ENCODE measurements around the gene MVD.
"Not testable (repeated sequence)": the region's sequence is repeated elsewhere in the genome, so short reads cannot be mapped to it uniquely, and the experiment has no call there.

Gene MVD

DNA sequence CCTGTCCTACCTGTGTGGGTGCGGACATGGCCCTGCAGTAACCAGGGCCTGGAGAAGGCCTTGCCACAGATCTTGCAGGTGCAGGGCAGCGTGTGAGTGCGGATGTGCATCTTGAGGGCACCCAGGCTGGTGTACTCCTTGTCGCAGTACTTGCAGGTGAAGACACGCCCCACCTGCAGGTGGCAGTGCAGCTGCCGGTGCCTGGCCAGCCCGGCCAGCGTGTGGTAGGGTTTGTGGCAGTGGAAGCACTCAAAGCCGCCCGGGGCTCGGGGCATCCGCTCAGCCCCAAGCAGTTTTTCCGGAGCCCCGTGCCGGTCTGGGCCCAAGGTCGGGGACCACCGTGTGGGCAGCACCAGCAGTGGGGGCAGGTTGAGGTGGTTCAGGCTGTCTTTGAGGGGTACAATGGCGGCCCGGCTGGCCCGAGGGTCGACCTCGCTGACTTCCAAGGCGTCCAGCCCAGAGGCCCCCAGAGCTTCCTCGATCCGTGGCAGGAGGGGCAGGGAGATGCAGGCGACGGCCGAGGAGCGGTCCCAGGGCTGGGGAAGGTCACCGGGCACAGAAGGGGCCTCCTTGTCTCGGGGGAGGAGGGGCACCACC is 18.3 kb upstream of the MVD start:
- DNase-seq = peak; percentile 64

DNA sequence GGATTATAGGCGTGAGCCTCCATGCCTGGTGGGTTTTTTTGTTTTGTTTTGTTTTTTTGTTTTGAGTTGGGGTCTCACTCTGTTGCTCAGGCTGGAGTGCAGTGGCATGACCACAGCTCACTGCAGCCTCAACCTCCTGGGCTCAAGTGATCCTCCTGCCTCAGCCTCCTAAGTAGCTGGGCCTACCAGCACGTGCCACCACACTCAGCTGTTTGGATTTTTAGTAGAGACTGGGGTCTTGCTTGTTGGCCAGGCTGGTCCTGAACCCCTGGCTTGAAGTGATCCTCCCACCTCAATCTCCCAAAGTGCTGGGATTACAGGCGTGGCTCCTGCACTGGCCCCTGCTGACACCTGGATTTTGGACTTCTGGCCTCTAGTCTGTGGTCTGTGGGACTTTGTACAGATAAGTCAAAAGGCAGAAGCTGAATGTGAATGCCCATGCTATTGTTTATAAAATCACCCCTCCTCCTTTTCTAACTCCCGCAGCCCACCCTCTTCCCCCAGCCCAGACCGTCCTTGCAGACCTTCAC is 17.7 kb upstream of the MVD start:
- DNase-seq = no peak

DNA sequence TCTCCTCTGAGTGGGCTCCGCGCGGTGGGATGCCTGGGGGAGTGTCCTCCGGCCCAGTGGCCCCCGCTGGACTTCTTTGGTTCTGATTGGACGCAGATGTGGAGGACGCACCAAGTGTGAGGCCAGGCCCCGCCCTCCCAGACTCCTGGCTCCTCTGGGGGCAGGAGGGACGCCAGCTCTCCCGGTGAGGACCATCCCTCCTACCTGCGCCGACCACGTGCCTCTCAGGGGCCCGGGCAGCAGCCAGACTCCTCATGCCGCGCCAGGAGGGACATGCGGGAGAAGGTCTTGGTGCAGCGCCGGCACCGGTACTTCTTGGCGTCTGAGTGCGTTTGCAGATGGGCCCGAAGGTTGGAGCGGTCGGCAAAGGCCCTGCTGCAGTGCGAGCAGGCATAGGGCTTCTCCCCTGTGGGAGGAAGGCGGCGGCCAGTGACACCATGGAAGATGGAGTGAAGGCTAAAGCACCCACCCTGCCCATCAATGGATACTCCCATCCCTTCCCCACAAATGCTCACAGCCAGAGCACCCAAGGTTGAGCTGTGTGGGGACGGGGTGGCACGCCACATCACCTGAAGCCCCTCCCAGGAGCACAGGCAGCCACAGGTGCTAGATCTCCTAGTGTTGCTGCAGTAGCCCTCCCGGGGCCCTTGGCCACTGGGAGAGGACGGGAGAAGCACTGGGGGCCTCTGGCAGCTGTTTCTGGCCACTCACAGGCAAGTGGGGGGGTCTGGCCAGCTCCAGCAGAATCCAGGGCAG is 15.5 kb upstream of the MVD start:
- DNase-seq = no peak

DNA sequence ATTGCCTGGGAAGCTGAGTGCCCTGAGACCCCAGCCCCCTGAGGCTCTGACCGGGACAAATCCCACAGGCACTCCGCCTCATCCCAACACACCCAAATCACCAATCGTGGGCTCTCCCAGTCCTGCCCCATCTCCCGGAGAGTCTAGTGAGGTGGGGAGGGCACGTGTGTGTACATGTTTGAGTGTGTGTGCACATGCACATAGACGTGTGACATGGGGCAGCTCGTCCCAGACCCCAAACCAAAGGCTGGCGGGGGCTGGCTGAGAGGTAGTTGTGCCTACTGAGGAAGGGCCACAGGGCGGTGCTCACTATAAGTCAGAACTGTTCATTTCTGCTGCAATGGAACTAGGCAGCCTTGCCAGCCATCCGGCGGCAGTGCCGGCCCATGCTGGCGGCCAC is 14.8 kb upstream of the MVD start:
- DNase-seq = no peak

DNA sequence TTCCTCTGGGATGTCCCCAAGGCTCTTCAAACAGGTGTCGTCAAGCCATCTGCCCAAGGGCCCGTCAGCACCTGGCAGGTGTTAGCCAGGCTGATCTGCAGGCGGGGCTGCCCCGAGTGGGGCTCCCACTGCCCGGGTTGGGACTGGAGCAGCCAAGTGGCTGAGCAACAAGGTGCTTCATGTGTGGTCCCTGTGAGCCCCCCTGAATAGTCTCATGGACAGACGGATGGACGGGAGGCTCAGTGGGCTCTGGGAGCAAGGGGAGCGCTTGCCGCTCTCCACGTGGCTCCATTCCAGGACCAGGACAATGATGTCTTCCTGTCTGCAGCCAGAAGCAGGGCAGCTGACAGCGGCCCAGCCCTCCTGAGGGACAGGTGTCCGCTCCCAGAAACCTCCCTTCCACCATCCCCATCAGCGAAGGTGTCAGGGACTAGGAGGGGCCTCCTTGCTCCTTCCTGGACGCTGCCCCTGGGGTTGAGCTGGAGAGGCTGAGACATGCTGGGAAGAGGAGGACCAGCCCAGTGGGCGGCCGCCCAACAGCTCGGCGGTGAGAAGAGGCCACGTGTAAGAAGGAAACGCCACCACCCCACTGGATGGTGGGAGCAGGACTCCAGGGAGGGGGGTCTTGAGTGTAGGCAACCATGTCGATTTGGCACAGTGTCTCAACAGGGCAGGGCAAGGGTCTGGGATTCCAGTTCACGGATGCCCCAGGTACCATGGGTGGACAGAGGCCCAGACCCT is 13.8 kb upstream of the MVD start:
- DNase-seq = no peak

DNA sequence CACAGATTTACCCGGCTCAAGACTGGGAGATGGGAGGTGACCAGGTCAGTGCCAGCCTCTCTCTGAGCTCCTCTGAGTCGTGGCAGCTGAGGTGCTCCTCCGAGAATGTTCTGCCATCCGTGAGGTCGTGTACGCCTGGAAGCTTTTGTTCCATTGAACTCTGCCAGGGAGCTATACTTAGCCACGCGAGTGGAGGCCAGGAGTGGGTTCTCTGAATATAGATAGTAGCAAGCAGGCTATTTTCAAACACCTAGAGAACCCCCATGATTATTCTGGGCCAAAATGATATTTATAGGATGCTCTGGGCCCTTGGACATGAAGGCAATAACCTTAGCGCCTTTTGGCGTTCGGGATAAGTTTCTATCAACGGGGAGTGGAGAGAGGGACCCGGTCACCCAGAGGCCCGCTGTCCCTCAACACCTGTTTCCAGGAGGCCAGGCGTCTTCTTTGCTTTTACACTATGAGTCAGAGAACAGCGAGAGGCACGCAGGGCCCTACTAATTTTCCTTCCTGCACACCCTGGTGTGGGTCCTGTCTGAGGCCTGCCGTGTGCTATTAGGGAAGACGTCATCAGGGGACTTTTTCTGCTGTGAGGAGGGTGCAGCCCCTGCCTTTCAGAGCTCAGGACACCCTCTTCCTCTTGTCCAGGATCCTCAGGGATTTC is 11.0 kb upstream of the MVD start:
- no peak for DNase-seq

DNA sequence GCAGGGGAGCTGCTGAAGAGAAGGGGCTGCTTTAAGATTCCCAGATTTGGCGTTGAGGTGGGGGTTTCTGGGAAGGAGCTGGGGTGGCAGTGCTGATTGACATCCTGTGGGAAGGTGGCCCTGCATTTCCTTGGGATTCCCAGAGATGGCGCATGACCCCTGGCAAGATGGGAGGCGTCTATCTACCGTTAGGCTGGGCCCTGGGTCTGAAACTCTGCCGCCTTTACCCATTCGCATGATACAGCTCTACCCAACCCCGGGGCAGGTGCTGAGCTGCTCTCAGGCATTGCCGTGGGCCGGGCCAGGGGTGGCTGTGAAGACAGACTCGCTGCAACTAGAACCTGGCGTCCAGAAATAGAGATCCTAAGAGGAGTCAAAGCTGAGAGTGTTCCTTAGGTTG is 9.9 kb upstream of the MVD start:
- no peak for DNase-seq

DNA sequence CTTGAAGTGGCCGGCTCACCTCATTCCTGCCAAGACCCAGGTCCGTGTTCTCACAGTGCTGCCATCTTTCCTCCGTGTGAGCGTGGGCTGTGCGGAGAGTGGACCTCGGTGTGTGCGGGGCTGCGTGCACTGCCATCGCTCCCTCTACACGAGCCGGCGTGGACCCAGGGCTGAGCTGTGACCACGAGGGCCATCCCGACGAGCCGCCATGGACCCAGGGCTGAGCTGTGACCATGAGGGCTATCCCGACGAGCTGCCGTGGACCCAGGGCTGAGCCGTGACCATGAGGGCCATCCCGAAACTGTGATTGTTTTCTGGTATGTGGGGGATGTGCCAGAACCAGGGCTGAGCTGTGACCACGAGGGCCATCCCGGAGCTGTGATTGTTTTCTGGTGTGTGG is 8.9 kb upstream of the MVD start:
- no peak for DNase-seq

DNA sequence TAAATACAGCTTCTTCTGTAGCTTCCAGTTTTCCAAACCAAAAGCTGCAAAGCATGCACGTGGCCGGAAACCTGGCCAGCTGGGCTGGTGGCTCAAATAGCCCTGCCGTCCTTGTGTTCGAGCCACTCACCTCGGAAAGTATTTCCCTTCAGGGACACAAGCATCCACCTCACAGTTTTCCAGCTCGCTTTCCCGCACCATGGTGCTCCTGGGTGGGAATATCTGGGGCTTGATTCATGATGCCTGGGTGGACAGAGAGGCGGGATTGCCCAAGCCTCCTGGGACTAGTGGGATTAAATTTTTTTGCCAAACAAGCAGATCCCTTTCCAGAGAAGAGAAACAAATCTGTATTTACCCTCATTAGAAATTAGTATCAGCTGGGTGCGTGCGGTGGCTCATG is 7.1 kb upstream of the MVD start:
- no peak for DNase-seq

DNA sequence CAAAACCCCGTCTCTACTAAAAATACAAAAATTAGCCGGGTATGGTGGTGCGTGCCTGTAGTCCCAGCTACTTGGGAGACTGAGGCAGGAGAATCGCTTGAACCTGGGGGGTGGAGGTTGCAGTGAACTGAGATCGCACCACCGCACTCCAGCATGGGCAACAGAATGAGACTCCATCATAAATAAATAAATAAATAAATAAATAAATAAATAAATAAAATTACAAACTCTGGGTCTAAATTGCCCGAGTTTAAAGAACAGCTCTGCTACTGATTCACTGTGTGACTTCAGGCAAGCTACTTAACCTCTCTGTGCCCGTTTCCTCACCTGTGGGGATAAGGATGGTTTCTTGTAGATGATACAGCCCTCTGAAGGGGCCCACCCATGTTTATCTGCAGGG is 6.6 kb upstream of the MVD start:
- DNase-seq = not testable (repeated sequence)

DNA sequence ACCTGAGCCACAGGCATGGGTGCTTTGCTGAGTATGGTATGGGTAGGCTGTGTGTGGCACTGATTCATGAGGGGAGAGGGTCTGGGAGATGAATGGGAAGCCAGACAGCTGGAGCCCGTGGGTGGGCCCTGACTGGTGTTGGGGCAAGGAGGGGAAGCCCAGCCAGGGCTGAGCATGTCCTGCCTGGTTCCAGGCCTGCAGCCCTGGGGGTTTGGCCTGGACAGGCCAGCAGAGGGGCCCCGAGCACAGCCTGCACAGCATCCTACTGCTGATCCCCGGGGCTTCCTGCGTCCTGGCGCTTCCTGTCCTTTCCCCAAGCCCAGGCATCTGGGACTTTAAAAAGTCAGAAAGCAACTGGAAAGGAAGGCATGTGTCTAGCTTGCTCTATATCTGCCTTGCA is 4.6 kb upstream of the MVD start:
- DNase-seq = no peak

DNA sequence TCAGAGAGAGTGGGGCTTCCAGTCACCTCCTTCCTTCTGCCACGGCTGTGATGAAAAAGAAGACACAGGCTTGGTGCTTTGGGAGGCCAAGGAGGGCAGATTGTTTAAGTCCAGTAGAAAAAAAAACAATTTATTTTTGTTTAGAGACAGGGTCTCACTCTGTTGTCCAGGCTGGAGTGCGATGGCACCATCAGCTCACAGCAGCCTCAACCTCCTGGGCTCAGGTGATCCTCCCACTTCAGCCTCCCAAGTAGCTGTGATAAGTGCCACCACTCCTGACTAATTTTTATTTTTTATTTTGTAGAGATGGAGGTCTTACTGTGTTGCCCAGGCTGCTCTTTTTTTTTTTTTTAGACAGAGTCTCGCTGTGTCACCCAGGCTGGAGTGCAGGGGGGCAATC is 2.7 kb upstream of the MVD start:
- no peak for DNase-seq

DNA sequence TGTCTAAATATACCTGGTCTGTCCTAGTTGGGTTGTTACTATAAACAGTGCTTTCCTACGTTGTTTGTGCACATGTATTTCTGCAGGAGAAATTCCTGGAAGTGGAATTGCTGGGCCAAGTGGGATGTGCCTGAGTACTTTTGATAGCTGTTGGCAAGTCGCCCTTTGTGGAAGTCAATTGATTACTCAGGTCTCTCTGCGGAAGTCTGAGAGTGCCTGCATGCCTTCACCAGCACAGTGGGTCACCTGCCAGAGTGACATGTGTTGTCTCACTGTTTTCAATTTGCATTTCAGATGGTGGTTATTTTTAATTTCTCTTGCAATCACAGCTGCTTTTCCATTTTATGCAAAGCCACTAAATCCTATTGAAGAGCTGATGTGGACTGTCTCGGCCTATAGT is 2.3 kb upstream of the MVD start:
- no peak for DNase-seq

DNA sequence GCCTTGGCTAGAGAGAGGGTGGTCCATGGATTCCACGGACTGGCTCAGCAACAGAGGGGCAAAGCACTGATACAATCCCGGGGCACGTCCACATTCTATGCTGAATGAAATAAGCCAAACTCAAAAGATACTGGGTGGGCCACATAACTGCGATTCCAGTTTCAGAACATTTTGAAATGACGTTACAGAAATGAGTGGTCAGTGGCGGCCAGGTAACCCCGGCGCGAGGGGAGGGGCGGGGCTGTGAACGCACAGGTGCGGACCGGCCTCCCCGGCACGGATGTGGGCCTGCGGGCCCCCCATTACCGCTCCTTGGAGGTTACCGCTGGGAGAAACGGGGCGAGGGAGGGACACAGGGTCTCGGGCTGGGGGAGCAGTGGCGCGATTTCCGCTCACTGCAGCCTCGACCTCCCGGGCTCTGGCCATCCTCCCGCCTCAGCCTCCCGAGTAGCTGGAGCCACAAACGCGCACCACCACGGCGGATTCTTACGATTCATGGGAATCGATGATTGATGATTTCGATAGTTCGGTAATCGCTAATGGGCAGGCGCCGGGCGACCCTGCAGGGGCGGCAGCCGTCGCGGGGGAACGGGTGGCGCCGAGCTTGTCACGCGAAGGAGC is 559 bp downstream of the MVD start:
- DNase-seq = no peak

DNA sequence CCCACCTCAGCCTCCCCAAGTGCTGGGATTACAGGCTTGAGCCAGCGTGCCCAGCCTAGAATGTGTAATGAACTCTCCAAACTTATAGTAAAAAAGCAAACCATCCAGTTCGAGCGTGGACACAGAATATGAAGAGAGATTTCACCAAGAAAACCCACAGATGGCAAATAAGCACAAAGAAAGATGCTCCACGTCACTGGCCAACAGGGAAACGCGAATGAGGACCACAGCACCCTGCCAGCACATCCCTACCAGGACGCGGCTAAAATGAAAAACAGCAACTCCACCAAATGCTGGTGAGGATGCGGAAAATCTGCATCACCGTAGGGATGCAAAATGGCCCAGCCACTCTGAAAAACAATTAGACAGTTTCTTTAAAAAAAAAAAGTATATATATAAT is 1.4 kb downstream of the MVD start:
- DNase-seq = no peak

DNA sequence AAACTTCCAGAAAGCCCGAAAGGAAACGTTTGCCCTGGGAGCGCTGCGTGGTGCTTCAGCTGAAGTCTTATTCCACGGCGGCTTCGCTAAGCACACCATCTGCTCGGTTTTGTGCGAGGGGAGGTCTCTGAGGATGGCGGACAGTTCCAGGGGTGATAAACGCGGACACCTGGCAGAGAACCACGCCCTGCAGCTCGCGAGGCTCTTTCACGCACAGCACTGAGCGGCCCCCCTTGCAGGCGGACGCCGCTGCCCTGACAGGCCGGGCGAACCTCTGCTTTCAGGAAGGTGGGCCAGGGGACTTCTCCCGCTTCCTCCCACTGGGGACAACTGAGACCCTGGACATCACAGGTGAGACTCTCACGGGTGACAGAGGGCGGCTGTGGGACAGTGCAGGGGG is 3.7 kb downstream of the MVD start:
- DNase-seq = no peak

DNA sequence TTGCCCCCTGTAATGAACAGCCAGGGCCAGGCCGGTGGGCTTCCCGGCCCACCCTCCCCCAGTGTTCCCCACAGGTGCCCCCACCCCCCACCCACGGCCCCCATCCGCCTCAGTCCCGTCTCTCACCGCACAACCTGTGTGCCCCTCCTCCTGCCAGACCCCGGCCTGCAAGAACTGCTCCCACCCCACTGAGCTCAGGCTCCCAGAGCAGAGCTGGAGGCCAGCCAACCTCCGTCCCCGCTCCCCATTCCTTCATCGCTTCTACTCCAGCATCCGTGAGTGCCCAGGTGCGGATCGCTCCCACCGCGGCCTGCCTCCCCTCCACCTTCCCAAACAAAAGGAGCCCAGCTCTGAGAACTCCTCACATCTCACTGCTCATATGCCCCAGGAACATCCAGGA is 4.2 kb downstream of the MVD start:
- DNase-seq = no peak

DNA sequence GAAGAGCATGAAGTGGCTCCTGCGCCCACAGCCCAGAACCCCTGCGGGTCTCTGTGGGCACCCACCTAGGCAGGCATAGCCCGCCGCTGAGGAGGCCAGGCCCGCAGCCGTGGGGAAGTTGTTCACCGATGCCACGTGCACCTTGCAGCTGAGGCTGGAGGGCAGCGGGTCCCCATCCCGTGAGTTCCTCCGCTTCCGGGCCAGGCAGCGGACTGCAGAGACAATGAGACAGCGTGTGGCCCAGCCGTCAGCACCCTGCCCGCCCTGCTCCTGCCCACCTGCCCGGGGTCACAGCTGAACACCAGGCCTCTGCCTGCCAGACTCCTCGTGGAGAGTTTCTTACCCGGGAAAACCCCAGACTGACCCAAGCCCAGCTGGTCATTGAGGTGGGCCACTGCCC is 5.5 kb downstream of the MVD start:
- DNase-seq = no peak

DNA sequence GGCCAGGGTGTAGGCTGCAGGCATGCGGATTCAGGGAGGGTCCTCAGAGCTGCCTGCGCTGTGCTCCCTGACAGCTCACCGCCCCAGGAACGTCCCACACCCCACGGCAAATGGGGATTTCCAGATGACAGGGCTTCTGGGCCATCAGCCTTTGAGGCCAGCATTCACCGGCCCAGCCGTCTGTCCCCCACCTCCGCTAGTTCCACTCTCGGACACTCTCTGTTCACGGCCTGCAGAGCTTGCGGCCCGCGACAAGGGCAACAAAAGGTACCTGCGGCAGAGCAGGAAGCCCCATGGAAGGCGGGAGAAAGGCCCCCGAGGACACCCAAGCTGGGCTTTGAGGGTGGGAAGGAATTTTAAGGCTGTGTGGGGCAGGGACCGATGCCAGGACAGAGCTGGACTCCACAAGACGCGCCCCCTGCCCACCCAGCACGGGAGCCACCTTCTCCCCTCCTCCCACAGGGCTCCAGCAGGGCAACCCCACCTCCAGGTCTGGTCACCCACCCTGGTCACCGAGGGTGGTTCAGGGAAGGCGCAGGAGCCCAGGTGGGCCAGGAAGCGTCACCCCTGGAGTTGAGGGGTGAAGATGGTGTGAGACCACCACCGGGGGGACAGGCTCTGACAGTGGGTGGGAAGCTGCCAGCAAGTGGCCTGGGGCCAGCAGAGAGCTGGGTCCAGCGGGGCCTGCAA is 6.5 kb downstream of the MVD start:
- DNase-seq = no peak

DNA sequence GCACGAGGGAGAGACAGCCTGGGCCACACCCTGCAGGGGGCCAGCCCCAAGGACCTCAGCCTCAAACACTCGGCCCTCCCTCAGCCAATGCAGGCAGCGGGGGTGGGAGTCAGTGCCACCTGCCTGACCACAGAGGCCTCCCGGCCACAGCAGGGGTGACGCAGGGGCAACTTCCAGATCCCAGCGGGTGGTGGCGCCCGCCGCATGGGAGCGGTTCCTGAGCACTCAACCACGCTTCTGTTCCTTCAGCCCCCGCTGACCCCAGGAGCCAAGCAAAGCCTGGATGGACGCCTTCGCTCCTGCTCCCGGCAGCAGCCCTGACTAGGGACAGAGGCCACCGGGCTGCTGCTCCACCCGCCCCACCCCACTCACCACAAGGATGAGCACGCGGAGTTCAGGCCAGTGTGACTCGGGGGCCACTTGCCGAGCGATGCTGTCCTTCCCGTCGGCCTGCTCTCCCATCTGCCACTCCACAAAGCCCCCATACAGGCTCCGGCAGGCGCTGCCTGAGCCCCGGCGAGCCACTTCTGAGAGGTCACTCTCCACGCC is 7.1 kb downstream of the MVD start:
- no peak for DNase-seq

DNA sequence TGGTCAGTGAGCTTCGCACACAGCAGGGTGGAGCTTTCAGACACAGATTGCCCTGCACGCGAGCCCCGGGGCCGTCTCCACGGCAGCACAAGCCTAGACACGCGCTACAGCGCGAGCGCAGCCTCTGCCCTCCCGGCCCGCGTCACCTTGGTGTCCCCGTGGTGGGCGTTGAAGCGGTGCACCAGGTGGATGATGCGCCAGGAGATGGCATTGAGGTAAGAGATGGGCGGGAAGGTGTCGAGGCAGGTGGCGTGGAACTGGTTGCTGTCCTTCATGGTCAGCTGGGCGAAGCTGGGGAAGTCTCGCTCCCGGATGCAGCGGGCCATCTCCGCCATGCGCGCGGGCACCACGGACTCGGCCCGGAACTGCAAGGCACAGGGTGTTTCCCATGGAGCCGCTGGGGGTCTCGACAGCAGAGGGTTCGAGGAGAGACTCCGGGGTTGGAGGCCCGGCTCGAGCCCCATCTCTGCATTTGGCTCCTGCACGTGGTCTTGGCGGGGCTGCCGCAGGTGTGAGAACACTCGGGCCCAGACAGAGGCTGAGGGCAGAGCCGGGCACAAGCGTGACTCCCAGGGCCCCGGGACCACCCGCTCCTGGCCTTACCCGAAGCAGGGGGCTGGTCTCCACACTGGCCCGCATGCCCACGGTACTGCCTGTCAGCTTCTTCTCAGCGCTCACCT is 7.7 kb downstream of the MVD start:
- DNase-seq = no peak

All from CD4-positive, alpha-beta T cell treated with Interleukin-15 for 1 hour (primary cell).